Mucosa of descending colon (tissue), 3 donors: ENCODE measurements around the gene CD300LF. TPM values are rescaled to one million over a fixed set of nuclear protein-coding genes. Genes with fewer than 3 reads are reported as not detected.

Experiments
- ATAC-seq: fragments of 200-7000 bp; cut with Tn5 transposase; one replicate; pipeline ENCODE4 v1.9.1; 2020; ENCODE audit warnings: mild to moderate bottlenecking, moderate library complexity
- DNase-seq, 3 donors: peaks; one replicate each; pipeline ENCODE4 v3.0.0-alpha.2; 2020
- H3K36me3 ChIP-seq: fragments of 200-600 bp; one replicate; pipeline ENCODE4 v1.8.0; 2021; ENCODE audit warnings: low read depth, mild to moderate bottlenecking
- H3K4me1 ChIP-seq: fragments of 200-600 bp; one replicate; pipeline ENCODE4 v1.8.0; 2021; ENCODE audit warnings: low read depth, mild to moderate bottlenecking
- H3K4me3 ChIP-seq: fragments of 200-600 bp; one replicate; pipeline ENCODE4 v1.8.0; 2021; ENCODE audit warnings: mild to moderate bottlenecking
- H3K9me3 ChIP-seq: fragments of 200-600 bp; one replicate; pipeline ENCODE4 v1.8.0; 2021; ENCODE audit warnings: mild to moderate bottlenecking
- CTCF ChIP-seq: fragments of 200-600 bp; IDR thresholded peaks from one replicate; pipeline ENCODE4 v1.8.0; 2022; ENCODE audit warnings: antibody characterized with exemption, mild to moderate bottlenecking
- intact Hi-C, 2 donors: fragments of 100-400 bp; cut with DNase I in 1 of 2; cut with micrococcal nuclease in 1 of 2; formaldehyde crosslinking; loops; one replicate each; pipeline versions ENCODE4 v1.11.0 to v1.11.1; 2022; cut with DNase I, micrococcal nuclease
- total RNA-seq, 3 donors: library from RNA; stranded (reverse); fragmentation: NEBNext Ultra II Directional in 2 of 3; extraction: Animal tissue kit (Norgen Biotek cat#: 25700) in 2 of 3; gene quantifications; one replicate each; pipeline versions ENCODE4 v1.2.1 to v1.2.4, GENCODE V29; 2021 to 2023
- donor health status: DM: no; HTN: no; CAD: no; lungs with moderate emphysema.
- donor health status: DM: no; HTN: no; CAD: no.
- donor health status: DM: no; HTN: yes; CAD: no.

Gene CD300LF
- total RNA-seq, 3 donors from 2014 or later = 2.0 TPM

DNA sequence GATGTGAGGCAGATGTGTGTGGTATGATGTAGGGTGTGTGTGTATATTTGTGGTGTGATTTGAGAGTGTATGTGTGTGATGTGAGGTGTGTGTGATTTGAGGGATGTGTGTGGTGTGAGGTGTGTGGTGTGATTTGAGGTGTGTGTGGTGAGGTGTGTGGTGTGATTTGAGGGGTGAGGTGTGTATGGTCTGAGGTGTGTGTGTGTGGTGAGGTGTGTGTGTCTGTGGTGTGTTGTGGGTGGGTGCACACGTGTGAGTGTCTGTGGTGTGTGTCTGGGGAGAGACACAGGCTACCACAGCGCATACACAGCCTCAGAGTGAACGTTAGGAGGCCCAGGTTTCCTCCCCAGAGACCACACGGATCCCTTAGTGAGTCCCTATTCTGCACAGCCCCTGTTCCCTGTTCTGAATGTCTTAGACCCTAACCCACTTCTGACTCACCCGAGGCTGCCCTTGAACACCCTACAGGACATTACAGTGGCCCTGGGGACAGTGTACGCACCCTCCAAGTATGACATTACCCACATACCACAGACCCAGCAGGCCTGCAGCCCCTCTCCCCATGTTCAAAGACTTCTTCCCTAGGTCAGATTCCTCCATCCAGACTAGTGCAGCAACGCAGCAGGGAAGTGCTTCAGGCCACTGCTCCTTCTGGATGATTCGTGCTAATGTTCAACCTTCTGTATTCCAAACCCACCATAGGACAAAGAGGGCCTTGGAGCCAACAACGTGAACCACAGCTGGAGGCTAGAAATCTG, 20.8 kb upstream of the CD300LF start:
- Histone ChIP-seq H3K4me3 (no peak overlapping the region), H3K9me3 (no peaks in the 10 kb centered on the region), H3K4me1 (peaks cover 16% of the 10 kb centered on the region), H3K36me3 (no peaks in the 10 kb centered on the region)
- ATAC-seq (no peak), DNase-seq (peak in 1 of 3 donors; percentile 27)
- intact Hi-C loops = no loop called here
- TF ChIP-seq CTCF = no peak

GRCh38 chr17:74732042-74732867, 19.5 kb upstream of the CD300LF start:
- Histone ChIP-seq H3K4me1 (peaks cover 6% of the 10 kb centered on the region), H3K36me3 (no peaks in the 10 kb centered on the region), H3K9me3 (no peaks in the 10 kb centered on the region), H3K4me3 (no peak overlapping the region)
- intact Hi-C loops = no loop called here
- DNase-seq (no peak), ATAC-seq (no peak)
- no peak for TF ChIP-seq CTCF

DNA sequence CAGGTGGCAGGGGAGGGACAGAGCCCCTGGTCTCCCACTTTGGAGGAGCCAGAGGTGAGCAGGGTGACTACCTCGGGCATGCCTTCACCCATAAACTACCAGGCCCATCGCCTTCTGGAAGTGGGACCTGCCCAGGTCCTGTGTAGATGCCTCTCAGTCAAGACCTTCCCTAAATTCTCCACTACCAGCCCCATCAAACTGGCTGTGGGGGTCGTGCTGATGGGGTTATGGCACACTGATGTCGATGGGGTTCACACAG, 18.6 kb upstream of the CD300LF start:
- TF ChIP-seq CTCF = no peak
- Histone ChIP-seq H3K36me3 (no peaks in the 10 kb centered on the region), H3K4me1 (no peaks in the 10 kb centered on the region), H3K4me3 (no peak overlapping the region), H3K9me3 (no peaks in the 10 kb centered on the region)
- ATAC-seq = no peak
- no peak for DNase-seq
- intact Hi-C loops = no loop called here

GRCh38 chr17:74730491-74731346, 18.0 kb upstream of the CD300LF start:
- TF ChIP-seq CTCF = no peak
- H3K4me3 ChIP-seq = no peak overlapping the region
- DNase-seq (no peak), ATAC-seq (peak; percentile 79)
- no peaks in the 10 kb centered on the region for H3K9me3 ChIP-seq
- no peaks in the 10 kb centered on the region for H3K4me1 ChIP-seq
- intact Hi-C loops = no loop called here
- no peaks in the 10 kb centered on the region for H3K36me3 ChIP-seq

GRCh38 chr17:74729866-74730265, 17.1 kb upstream of the CD300LF start:
- no peaks in the 10 kb centered on the region for H3K9me3 ChIP-seq
- DNase-seq = no peak
- no peaks in the 10 kb centered on the region for H3K4me1 ChIP-seq
- no peak for ATAC-seq
- no peak overlapping the region for H3K4me3 ChIP-seq
- intact Hi-C loops = no loop called here
- no peaks in the 10 kb centered on the region for H3K36me3 ChIP-seq
- TF ChIP-seq CTCF = no peak
